H9 (cell line): ENCODE data around the gene RNF213. TPM values are rescaled to one million over a fixed set of nuclear protein-coding genes. Genes with fewer than 3 reads are reported as not detected.

Source experiments
- DNase-seq: peaks from one replicate; pipeline ENCODE4 v3.0.0-alpha.2; 2017
- H2AFZ ChIP-seq: one replicate; pipeline ENCODE4 v1.6.1; 2013; ENCODE audit warnings: mild to moderate bottlenecking, low read length, control low read depth, moderate library complexity
- H2AK5ac ChIP-seq: 2 replicates; pipeline ENCODE4 v1.6.1; 2013; ENCODE audit warnings: low read length, control low read depth, mixed read lengths; ENCODE audit not compliant: insufficient read length
- H2BK120ac ChIP-seq: one replicate; pipeline ENCODE4 v1.6.1; 2013; ENCODE audit warnings: low read depth, mild to moderate bottlenecking, low read length, control low read depth, inconsistent platforms; ENCODE audit not compliant: poor library complexity, severe bottlenecking
- H2BK12ac ChIP-seq: 2 replicates; pipeline ENCODE4 v1.6.1; 2013; ENCODE audit warnings: low read length, control low read depth, mixed read lengths, low read depth; ENCODE audit not compliant: insufficient read length
- H2BK15ac ChIP-seq: 2 replicates; pipeline ENCODE4 v1.6.1; 2013; ENCODE audit warnings: low read depth, low read length, control low read depth
- H2BK20ac ChIP-seq: one replicate; pipeline ENCODE4 v1.6.1; 2013; ENCODE audit warnings: low read depth, mild to moderate bottlenecking, low read length, control low read depth, inconsistent platforms; ENCODE audit not compliant: poor library complexity, severe bottlenecking
- H2BK5ac ChIP-seq: 2 replicates; pipeline ENCODE4 v1.6.1; 2013; ENCODE audit warnings: low read length, control low read depth, mixed read lengths; ENCODE audit not compliant: insufficient read length
- H3K14ac ChIP-seq: 2 replicates; pipeline ENCODE4 v1.6.1; 2013; ENCODE audit warnings: low read length, control low read depth; ENCODE audit not compliant: insufficient read depth
- H3K18ac ChIP-seq: 2 replicates; pipeline ENCODE4 v1.6.1; 2013; ENCODE audit warnings: low read depth, mild to moderate bottlenecking, mixed read lengths, low read length, control low read depth; ENCODE audit not compliant: insufficient read length
- H3K23ac ChIP-seq: 2 replicates; pipeline ENCODE4 v1.6.1; 2013; ENCODE audit warnings: low read length, control low read depth, mixed read lengths, low read depth; ENCODE audit not compliant: insufficient read length
- H3K23me2 ChIP-seq: 2 replicates; pipeline ENCODE4 v1.6.1; 2013; ENCODE audit warnings: low read depth, mild to moderate bottlenecking, mixed read lengths, low read length, control low read depth; ENCODE audit not compliant: insufficient read length, poor library complexity, severe bottlenecking
- H3K27ac ChIP-seq: 2 replicates; pipeline ENCODE4 v1.5.1; 2013; ENCODE audit warnings: low read length, control low read depth, mixed read lengths, low read depth; ENCODE audit not compliant: insufficient read length
- H3K27me3 ChIP-seq: 2 replicates; pipeline ENCODE4 v1.6.1; 2013; ENCODE audit warnings: low read length, control low read depth, inconsistent platforms; ENCODE audit not compliant: insufficient read depth
- H3K4ac ChIP-seq: 2 replicates; pipeline ENCODE4 v1.6.1; 2013; ENCODE audit warnings: low read depth, mild to moderate bottlenecking, control low read depth, inconsistent platforms, low read length, moderate library complexity
- H3K4me1 ChIP-seq: 2 replicates; pipeline ENCODE4 v1.6.1; 2013; ENCODE audit warnings: low read length, control low read depth, inconsistent platforms; ENCODE audit not compliant: insufficient read depth
- H3K4me2 ChIP-seq: 2 replicates; pipeline ENCODE4 v1.6.1; 2013; ENCODE audit warnings: low read length, control low read depth, mixed read lengths; ENCODE audit not compliant: insufficient read length, insufficient read depth
- H3K56ac ChIP-seq: 2 replicates; pipeline ENCODE4 v1.6.1; 2013; ENCODE audit warnings: low read depth, mild to moderate bottlenecking, mixed read lengths, low read length, control low read depth; ENCODE audit not compliant: insufficient read length
- H3K79me1 ChIP-seq: 2 replicates; pipeline ENCODE4 v1.6.1; 2013; ENCODE audit warnings: low read depth, mild to moderate bottlenecking, moderate library complexity, low read length, control low read depth, inconsistent platforms; ENCODE audit not compliant: insufficient read depth, poor library complexity, severe bottlenecking
- H3K79me2 ChIP-seq: 2 replicates; pipeline ENCODE4 v1.6.1; 2013; ENCODE audit warnings: low read length, control low read depth, inconsistent platforms; ENCODE audit not compliant: insufficient read depth
- H3K9ac ChIP-seq: 2 replicates; pipeline ENCODE4 v1.6.1; 2013; ENCODE audit warnings: low read length, control low read depth, mixed read lengths; ENCODE audit not compliant: insufficient read length; ENCODE audit errors: extremely low read depth
- H3K9me3 ChIP-seq: one replicate; pipeline ENCODE4 v1.6.1; 2013; ENCODE audit warnings: low read depth, low read length, inconsistent platforms; ENCODE audit not compliant: control insufficient read depth
- H3T11ph ChIP-seq: one replicate; pipeline ENCODE4 v1.6.1; 2013; ENCODE audit warnings: mild to moderate bottlenecking, low read length, control low read depth, inconsistent platforms
- H4K20me1 ChIP-seq: one replicate; pipeline ENCODE4 v1.6.1; 2013; ENCODE audit not compliant: control insufficient read depth, insufficient read length, insufficient read depth
- H4K5ac ChIP-seq: 2 replicates; pipeline ENCODE4 v1.6.1; 2013; ENCODE audit warnings: low read depth, mild to moderate bottlenecking, mixed read lengths, low read length, control low read depth; ENCODE audit not compliant: insufficient read length
- H4K8ac ChIP-seq: replicated peaks from 2 replicates; pipeline ENCODE4 v1.6.1; 2013; ENCODE audit warnings: low read length, control low read depth, mixed read lengths, low read depth; ENCODE audit not compliant: insufficient read length
- H4K91ac ChIP-seq: 2 replicates; pipeline ENCODE4 v1.6.1; 2013; ENCODE audit warnings: low read depth, mild to moderate bottlenecking, moderate library complexity, mixed read lengths, low read length, control low read depth; ENCODE audit not compliant: insufficient read length
- H3K27ac Mint-ChIP-seq, 3 experiments: 2 replicates in 2 of 3; 3 replicates in 1 of 3; pipeline ENCODE4 v1.8.0; 2020 to 2021; ENCODE audit warnings: mixed read lengths in 3 of 3, mild to moderate bottlenecking in 1 of 3, moderate library complexity in 1 of 3
- H3K27me3 Mint-ChIP-seq: 2 replicates; pipeline ENCODE4 v1.8.0; 2021; ENCODE audit warnings: low read depth, mild to moderate bottlenecking, moderate library complexity, mixed read lengths
- H3K36me3 Mint-ChIP-seq, 3 experiments: 2 replicates in 2 of 3; 3 replicates in 1 of 3; pipeline ENCODE4 v1.8.0; 2020 to 2021; ENCODE audit warnings: low read depth in 3 of 3, mixed read lengths in 3 of 3; ENCODE audit not compliant: insufficient read depth in 1 of 3
- H3K4me1 Mint-ChIP-seq, 2 experiments: 2 replicates each; pipeline ENCODE4 v1.8.0; 2020; ENCODE audit warnings: mixed read lengths in 2 of 2
- H3K4me3 Mint-ChIP-seq, 2 experiments: 2 replicates in 1 of 2; 3 replicates in 1 of 2; pipeline ENCODE4 v1.8.0; 2020 to 2021; ENCODE audit warnings: mild to moderate bottlenecking in 2 of 2, mixed read lengths in 2 of 2, moderate library complexity in 1 of 2
- H3K9me3 Mint-ChIP-seq, 2 experiments: 2 replicates in 1 of 2; 3 replicates in 1 of 2; pipeline ENCODE4 v1.8.0; 2020; ENCODE audit warnings: mild to moderate bottlenecking in 2 of 2, mixed read lengths in 2 of 2, moderate library complexity in 1 of 2
- CTCF ChIP-seq: fragments of 200-600 bp; sonication (generic); conservative IDR thresholded peaks from 3 replicates; pipeline ENCODE4 v1.8.0; 2021; ENCODE audit warnings: antibody characterized with exemption, mild to moderate bottlenecking
- WGBS: extraction: QIAGEN DNeasy Blood & Tissue Kit; methylation state at CpG from one replicate; pipeline ENCODE4 v1.1.7; 2013; ENCODE audit warnings: missing lambda C conversion rate, low lambda C conversion rate, mixed read lengths; ENCODE audit not compliant: insufficient read length; ENCODE audit errors: extremely low coverage; 5-methylcytosine and 5-hydroxymethylcytosine counted together
- total RNA-seq: library from RNA; stranded (reverse); gene quantifications from 2 replicates; pipeline ENCODE4 v1.2.1, GENCODE V29; 2021

The RNF213 gene
- total RNA-seq, 1 experiment from 2014 or later = 34.3 TPM

- H3K9me3 Mint-ChIP-seq = no peaks in the 10 kb centered on the region; a peak in 1 of 5 replicates
- no peak overlapping the region for H3K56ac ChIP-seq
- no peaks in the 10 kb centered on the region for H3K79me1 ChIP-seq
- H3K23ac ChIP-seq = no peak overlapping the region
- no CpG with 5 or more reads among the region's 11 CpGs for WGBS
- no peak overlapping the region for H2BK12ac ChIP-seq
- H3K27me3 ChIP-seq = no peaks in the 10 kb centered on the region; the same call in 1 of the 2 replicates
- H4K8ac ChIP-seq = no peak overlapping the region
- H3K27me3 Mint-ChIP-seq = peaks cover 4% of the 10 kb centered on the region
- H3K79me2 ChIP-seq = no peaks in the 10 kb centered on the region
- no peak overlapping the region for H4K5ac ChIP-seq
- H3K4me2 ChIP-seq = no peak overlapping the region
- no peak overlapping the region for H3K14ac ChIP-seq
- H3T11ph ChIP-seq = no peak overlapping the region
- no peaks in the 10 kb centered on the region; the same call in 1 of the 2 replicates for H3K4me1 ChIP-seq
- no peak overlapping the region for H2BK20ac ChIP-seq
- no peak overlapping the region for H2BK120ac ChIP-seq
- H3K4ac ChIP-seq = no peak overlapping the region
- H2AK5ac ChIP-seq = no peak overlapping the region
- no peak for DNase-seq
- H3K18ac ChIP-seq = no peak overlapping the region
- H3K9ac ChIP-seq = no peak overlapping the region
- H3K9me3 ChIP-seq = no peaks in the 10 kb centered on the region
- no peaks in the 10 kb centered on the region for H4K20me1 ChIP-seq
- H2BK15ac ChIP-seq = no peak overlapping the region
- no peak overlapping the region for H3K27ac Mint-ChIP-seq
- no peak overlapping the region for H4K91ac ChIP-seq
- no peak overlapping the region for H2BK5ac ChIP-seq
- no peak overlapping the region for H2AFZ ChIP-seq
- no peak overlapping the region for H3K27ac ChIP-seq
- H3K23me2 ChIP-seq = peaks cover 9% of the 10 kb centered on the region
- H3K36me3 Mint-ChIP-seq = peaks cover 2 to 12% (median 12%) of the 10 kb centered on the region in 3 experiments; a peak in 3 of 7 replicates
- no peak for TF ChIP-seq CTCF
- H3K4me1 Mint-ChIP-seq = peaks cover 5 to 14% of the 10 kb centered on the region in 2 experiments
- no peak overlapping the region for H3K4me3 Mint-ChIP-seq
Measured at GRCh38 chr17:80419255-80419654, 158.6 kb downstream of the RNF213 start.
